NCI-H2196 treated with DMSO at 0.1 percent for 48 hours (cell line): ENCODE results near the gene CDH12.
"Not testable (repeated sequence)": the region's sequence is repeated elsewhere in the genome, so short reads cannot be mapped to it uniquely, and the experiment has no call there.

Source experiments
- DNase-seq: peaks from one replicate; lab custom pipeline; 2025; ENCODE audit not compliant: unreplicated experiment; lab: John Stamatoyannopoulos, UW

Gene CDH12

DNA sequence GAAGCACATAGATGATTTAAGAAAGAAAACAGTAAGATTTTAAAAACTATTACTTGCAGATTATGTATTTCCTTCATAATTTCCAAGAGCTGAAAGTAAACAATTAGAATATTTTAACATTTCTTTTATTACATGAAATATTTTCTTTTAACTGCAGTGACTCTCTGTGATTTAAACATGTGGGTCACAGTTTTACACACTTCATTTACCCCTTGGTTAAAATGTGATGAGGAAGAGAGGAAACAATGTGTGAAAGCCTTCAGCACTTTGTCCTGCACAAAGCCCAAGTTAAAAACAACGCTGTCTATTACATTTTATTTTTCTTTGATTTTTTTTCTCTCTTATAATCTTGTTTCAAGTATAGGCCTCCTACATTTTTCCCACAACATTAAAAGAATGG is 801.3 kb downstream of the CDH12 start:
- no peak for DNase-seq

DNA sequence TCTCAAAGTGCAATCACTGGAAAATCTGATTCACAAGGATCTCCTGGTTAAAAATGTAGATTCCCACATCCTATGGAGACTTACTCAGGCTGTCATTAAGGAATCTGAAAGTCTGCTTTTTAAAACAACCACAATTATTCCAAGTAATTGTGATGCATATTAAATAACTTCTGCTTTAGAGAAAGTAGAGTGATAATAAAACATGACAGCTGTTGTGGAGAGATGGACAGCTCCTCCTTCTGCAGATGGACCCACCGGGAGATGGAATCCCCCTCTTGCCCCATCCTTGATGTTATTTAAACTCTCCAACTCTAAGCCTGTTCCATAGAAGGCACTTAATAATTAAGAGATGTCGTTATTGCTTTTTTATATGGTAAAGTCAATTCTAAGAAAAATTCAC is 802.2 kb downstream of the CDH12 start:
- DNase-seq: no peak

- DNase-seq: no peak
Measured at GRCh38 chr5:22044229-22044628, 808.9 kb downstream of the CDH12 start.

GRCh38 chr5:22036061-22036460 is 817.1 kb downstream of the CDH12 start:
- no peak for DNase-seq

GRCh38 chr5:22033066-22033465 is 820.1 kb downstream of the CDH12 start:
- no peak for DNase-seq

GRCh38 chr5:22023784-22024183 is 829.4 kb downstream of the CDH12 start:
- DNase-seq: no peak

DNA sequence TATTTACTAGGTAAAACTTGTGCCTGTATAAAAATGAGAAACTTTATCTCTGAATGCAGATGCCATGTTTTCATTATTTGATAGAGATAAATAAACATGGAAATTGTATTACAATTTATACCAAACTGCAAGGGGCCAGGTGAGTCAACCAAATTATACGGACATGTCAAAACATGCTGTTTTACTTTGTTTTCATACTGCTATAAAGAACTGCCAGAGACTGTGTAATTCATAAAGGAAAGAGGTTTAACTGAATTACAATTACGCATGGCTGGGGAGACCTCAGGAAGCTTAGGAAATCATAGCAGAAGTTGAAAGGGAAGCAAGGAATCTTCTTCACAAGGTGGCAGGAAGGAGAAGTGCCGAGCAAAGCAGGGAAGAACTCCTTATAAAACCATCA is 840.3 kb downstream of the CDH12 start:
- DNase-seq: not testable (repeated sequence)

- not testable (repeated sequence) for DNase-seq
Measured at GRCh38 chr5:22010808-22011207, 842.3 kb downstream of the CDH12 start.

GRCh38 chr5:22001097-22001496 is 852.0 kb downstream of the CDH12 start:
- DNase-seq: not testable (repeated sequence)

- DNase-seq: not testable (repeated sequence)
Measured at GRCh38 chr5:21985799-21986198, 867.3 kb downstream of the CDH12 start.

DNA sequence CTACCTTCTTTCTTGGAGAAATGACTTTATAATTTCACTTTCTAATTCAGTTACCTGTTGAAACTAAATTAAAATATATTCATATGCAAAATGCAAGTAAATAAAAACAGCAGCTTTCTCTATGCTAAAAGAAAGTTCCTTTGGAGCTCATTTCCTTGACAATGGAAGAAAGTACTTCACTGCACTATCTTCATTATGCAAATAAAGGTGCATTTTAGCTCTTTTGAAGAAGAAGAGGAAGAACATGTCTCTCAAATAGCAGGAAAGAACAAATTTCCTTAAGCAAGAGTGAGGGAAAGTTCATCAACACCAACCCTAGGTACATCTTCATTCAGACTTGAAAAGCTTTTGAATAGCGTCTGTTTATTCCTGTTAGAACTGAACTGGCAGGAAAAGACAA is 901.6 kb downstream of the CDH12 start:
- not testable (repeated sequence) for DNase-seq

DNA sequence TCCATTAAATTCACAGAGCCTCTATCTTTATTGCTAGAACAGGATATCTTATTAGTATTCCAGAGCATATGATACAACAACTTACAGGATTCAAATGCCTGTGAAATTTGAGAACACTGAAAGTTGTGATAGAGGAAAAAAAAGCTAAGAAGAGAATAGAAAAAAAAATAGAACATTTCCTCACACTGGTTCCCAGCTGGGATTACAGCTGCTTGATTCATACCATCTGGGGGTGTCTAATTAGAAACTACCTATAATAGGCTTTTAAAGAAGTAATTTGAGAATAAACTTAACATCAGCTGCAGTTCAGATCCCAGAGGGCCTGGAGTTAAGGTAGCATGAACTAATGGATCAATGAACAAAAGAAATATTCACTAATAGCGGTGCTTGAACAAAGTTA is 922.0 kb downstream of the CDH12 start:
- DNase-seq: no peak

DNA sequence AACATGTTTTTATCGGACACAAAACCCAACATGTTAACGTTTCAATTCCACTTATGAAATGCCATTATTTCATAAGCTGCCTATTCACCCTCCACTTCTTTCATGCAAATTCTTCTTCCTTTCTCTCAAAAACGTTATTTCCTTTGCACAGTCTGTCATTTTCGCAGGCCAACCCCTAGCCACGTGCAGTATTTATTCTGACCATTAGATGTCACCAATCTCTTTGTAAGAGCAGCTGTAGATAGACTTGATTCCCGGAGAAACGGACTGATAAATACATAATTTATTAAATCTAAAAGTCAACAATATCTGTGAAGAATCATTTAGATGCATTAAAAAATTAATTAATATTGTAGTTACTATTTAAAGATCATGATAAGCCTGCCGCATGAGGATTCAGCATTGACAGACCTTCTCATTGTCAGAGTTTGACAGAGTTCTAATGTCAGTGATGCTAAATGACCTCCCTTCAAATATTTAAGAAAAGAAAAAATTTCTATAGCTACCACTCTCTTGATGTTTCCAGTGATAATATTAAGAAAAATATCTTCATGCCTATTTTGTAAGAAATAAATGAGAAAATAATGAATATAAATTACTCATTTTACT is 933.6 kb downstream of the CDH12 start:
- no peak for DNase-seq

GRCh38 chr5:21918451-21918850 is 934.7 kb downstream of the CDH12 start:
- DNase-seq: no peak

DNA sequence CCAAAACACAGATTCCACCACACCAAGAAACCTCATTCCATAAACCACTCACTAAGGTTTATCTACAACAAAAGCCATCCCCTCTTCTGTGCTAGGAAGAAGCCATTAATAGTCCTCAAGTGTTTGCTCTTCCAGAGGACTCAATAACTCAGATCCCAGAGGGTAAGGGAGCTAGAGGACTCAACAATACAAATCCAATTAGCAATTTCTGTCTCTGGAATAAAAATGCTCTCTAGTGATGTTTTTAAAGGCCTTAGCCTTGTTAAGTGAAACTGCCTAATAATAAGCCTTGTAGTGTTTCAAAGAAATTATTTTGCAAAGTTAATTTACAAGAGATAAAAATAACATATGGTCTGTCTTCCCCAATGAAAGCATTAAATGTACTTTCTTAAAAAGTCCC is 942.4 kb downstream of the CDH12 start:
- no peak for DNase-seq

DNA sequence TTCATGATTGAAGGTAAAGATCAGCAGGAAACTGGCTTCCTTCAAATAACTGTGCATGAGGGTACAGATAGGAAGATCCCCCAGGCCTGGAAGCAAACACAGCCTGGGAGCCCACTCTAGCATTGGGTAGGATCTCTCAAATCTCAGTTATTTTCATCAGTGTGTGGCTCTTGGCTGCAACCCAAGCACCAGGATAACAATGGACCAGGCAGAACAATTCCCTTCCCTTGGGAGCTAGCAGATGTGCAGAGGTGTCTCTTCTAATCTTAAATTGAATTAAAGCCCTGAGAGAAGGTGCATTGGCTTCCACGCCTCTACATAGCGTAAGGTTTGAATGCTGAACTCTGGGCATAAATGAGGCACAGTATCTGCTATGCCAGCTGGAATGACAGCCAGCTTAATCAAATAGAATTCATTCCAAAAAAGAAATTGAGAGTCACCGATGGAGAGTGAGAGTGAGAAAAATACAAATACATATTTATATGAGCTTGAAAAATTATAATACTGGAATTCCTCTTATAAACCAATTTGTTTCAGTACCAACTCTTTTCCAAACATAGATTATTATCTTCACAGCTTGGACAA is 957.3 kb downstream of the CDH12 start:
- no peak for DNase-seq

DNA sequence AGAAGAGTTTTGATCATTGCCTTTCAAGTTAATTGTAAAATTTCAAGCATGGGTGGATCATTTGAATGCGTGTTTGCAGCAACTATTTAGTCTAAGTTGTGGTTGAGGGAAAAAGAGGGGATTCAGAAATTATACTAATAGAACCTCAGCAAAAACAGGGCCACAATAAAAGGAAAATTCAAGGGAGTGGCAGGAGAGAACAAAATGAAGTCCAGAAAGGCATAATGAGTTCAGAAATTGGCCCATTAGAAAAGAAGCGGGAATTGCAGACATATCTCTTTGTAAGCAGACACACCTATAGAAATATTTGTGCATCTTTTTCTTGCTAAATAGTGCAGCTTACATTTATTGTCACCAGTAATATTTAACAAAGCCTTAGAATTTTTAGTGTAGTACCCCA is 960.0 kb downstream of the CDH12 start:
- no peak for DNase-seq

DNA sequence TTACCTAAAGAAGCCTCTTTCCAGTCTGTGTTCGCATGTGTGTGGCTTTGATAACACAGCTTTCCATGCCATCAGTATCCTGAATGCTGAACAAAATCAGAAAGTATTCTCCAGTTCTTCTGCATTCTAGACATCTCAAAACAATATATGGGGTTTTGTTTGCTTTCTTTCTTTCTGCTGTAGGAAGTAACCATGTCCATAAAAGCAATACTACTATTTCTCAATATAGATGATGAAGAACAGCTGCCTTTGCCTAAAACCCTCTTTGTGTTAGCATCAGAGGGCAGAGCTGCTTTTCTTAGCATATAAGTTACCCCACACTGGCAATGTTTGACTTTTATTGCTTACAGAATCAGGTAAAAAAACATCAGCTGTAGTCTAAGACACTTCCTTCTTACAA is 963.6 kb downstream of the CDH12 start:
- DNase-seq: no peak

DNA sequence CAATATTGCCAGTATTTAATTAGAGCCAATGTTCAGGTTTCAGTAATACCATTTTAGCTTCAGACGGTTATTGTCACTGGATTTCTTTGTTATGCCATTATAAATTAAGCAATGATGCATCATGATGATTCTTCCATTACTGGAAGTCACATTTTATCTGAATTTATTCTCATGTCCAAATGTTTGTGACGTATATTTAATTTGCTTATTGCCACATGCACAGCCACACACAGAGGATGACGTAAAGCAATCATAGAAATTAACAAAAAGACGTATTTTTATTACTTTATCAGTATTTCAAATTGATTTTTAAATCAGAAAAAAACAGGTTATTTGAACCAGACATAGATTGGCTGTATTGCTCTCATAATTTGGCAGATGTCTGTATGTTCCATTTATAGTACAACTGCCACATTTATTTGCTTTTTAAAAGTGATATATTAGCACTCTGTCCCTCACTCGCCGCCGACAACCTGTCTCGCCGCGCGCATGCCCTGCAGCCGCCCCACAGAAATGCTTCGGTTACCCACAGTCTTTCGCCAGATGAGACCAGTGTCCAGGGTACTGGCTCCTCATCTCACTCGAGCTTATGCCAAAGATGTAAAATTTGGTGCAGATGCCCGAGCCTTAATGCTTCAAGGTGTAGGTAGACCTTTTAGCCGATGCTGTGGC is 970.9 kb downstream of the CDH12 start:
- DNase-seq: no peak

DNA sequence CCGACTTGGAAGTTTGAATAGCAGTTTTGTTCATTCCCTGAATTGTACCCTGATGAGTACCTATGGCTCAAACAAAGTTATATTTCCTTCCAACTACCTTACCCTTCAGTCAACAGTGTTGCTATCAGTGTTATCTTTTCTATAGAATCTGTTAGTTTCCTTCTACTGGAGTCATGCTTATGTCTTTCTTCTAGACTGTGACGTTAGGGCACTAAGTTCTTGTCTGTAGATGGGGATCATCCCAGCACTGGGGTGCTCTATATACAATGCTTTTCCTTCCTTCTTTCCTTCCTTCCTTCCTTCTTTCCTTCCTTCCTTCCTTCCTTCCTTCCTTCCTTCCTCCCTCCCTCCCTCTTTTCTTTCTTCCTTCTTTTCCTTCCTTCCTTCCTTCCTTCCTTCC is 973.0 kb downstream of the CDH12 start:
- DNase-seq: no peak

GRCh38 chr5:21862986-21863385 is 990.2 kb downstream of the CDH12 start:
- no peak for DNase-seq

DNA sequence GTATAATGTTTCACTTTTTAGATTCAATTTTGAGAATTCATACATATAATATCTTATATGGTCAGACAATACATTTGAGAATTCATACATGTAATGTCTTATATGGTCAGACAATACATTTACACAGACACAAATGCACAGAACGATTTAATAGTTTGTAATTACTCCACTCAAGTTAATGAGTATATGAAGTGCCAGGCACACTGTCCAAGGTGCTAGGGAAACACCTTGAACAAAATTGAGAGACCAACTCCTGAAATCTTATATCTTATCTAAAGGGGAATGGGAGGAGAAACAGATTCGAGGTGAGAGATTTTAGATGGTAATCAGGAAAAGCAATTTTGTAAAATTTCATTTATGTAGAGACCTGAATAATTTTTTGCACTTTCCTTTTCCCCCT is 994.7 kb downstream of the CDH12 start:
- DNase-seq: no peak

DNA sequence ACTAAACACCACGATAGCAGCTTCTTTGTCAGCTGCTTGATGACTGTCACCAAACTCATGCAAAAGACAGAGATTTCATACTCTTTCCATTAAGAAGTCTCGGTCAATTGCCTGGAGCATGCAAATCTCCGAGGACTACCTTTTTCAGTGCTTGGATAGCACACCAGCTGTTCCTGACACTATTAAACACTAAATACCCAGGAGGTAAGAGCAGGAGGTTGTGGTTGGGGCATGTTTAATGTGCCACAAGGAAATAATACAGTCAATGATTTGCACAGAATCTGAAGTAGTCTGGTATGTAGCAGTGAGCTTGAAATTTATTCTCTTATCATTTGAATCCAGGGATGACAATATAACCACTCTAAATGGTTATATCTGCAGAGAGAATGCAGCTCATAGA is 996.2 kb downstream of the CDH12 start:
- DNase-seq: no peak
